ENCODE data around the gene FOXK1.

GRCh38 chr7:4655896-4656295 is 26.2 kb upstream of the FOXK1 start:
- TF ChIP-seq CTCF (IDR thresholded peaks at IDR 0.05) (no peak), POLR2AphosphoS5 (IDR thresholded peaks at IDR 0.05) (no peak)

All from prostate gland (tissue), 2 donors.